H9 (cell line): ENCODE measurements around the gene SMIM32. TPM values are rescaled to one million over a fixed set of nuclear protein-coding genes. Genes with fewer than 3 reads are reported as not detected.

Experiments used
- DNase-seq: peaks from one replicate; pipeline ENCODE4 v3.0.0-alpha.2; 2017
- H2AFZ ChIP-seq: one replicate; pipeline ENCODE4 v1.6.1; 2013; ENCODE audit warnings: mild to moderate bottlenecking, low read length, control low read depth, moderate library complexity
- H2AK5ac ChIP-seq: 2 replicates; pipeline ENCODE4 v1.6.1; 2013; ENCODE audit warnings: low read length, control low read depth, mixed read lengths; ENCODE audit not compliant: insufficient read length
- H2BK120ac ChIP-seq: one replicate; pipeline ENCODE4 v1.6.1; 2013; ENCODE audit warnings: low read depth, mild to moderate bottlenecking, low read length, control low read depth, inconsistent platforms; ENCODE audit not compliant: poor library complexity, severe bottlenecking
- H2BK12ac ChIP-seq: 2 replicates; pipeline ENCODE4 v1.6.1; 2013; ENCODE audit warnings: low read length, control low read depth, mixed read lengths, low read depth; ENCODE audit not compliant: insufficient read length
- H2BK15ac ChIP-seq: 2 replicates; pipeline ENCODE4 v1.6.1; 2013; ENCODE audit warnings: low read depth, low read length, control low read depth
- H2BK20ac ChIP-seq: one replicate; pipeline ENCODE4 v1.6.1; 2013; ENCODE audit warnings: low read depth, mild to moderate bottlenecking, low read length, control low read depth, inconsistent platforms; ENCODE audit not compliant: poor library complexity, severe bottlenecking
- H2BK5ac ChIP-seq: 2 replicates; pipeline ENCODE4 v1.6.1; 2013; ENCODE audit warnings: low read length, control low read depth, mixed read lengths; ENCODE audit not compliant: insufficient read length
- H3K14ac ChIP-seq: 2 replicates; pipeline ENCODE4 v1.6.1; 2013; ENCODE audit warnings: low read length, control low read depth; ENCODE audit not compliant: insufficient read depth
- H3K18ac ChIP-seq: 2 replicates; pipeline ENCODE4 v1.6.1; 2013; ENCODE audit warnings: low read depth, mild to moderate bottlenecking, mixed read lengths, low read length, control low read depth; ENCODE audit not compliant: insufficient read length
- H3K23ac ChIP-seq: 2 replicates; pipeline ENCODE4 v1.6.1; 2013; ENCODE audit warnings: low read length, control low read depth, mixed read lengths, low read depth; ENCODE audit not compliant: insufficient read length
- H3K23me2 ChIP-seq: 2 replicates; pipeline ENCODE4 v1.6.1; 2013; ENCODE audit warnings: low read depth, mild to moderate bottlenecking, mixed read lengths, low read length, control low read depth; ENCODE audit not compliant: insufficient read length, poor library complexity, severe bottlenecking
- H3K27ac ChIP-seq: 2 replicates; pipeline ENCODE4 v1.5.1; 2013; ENCODE audit warnings: low read length, control low read depth, mixed read lengths, low read depth; ENCODE audit not compliant: insufficient read length
- H3K27me3 ChIP-seq: 2 replicates; pipeline ENCODE4 v1.6.1; 2013; ENCODE audit warnings: low read length, control low read depth, inconsistent platforms; ENCODE audit not compliant: insufficient read depth
- H3K4ac ChIP-seq: 2 replicates; pipeline ENCODE4 v1.6.1; 2013; ENCODE audit warnings: low read depth, mild to moderate bottlenecking, control low read depth, inconsistent platforms, low read length, moderate library complexity
- H3K4me1 ChIP-seq: 2 replicates; pipeline ENCODE4 v1.6.1; 2013; ENCODE audit warnings: low read length, control low read depth, inconsistent platforms; ENCODE audit not compliant: insufficient read depth
- H3K4me2 ChIP-seq: 2 replicates; pipeline ENCODE4 v1.6.1; 2013; ENCODE audit warnings: low read length, control low read depth, mixed read lengths; ENCODE audit not compliant: insufficient read length, insufficient read depth
- H3K56ac ChIP-seq: 2 replicates; pipeline ENCODE4 v1.6.1; 2013; ENCODE audit warnings: low read depth, mild to moderate bottlenecking, mixed read lengths, low read length, control low read depth; ENCODE audit not compliant: insufficient read length
- H3K79me1 ChIP-seq: 2 replicates; pipeline ENCODE4 v1.6.1; 2013; ENCODE audit warnings: low read depth, mild to moderate bottlenecking, moderate library complexity, low read length, control low read depth, inconsistent platforms; ENCODE audit not compliant: insufficient read depth, poor library complexity, severe bottlenecking
- H3K79me2 ChIP-seq: 2 replicates; pipeline ENCODE4 v1.6.1; 2013; ENCODE audit warnings: low read length, control low read depth, inconsistent platforms; ENCODE audit not compliant: insufficient read depth
- H3K9ac ChIP-seq: 2 replicates; pipeline ENCODE4 v1.6.1; 2013; ENCODE audit warnings: low read length, control low read depth, mixed read lengths; ENCODE audit not compliant: insufficient read length; ENCODE audit errors: extremely low read depth
- H3K9me3 ChIP-seq: one replicate; pipeline ENCODE4 v1.6.1; 2013; ENCODE audit warnings: low read depth, low read length, inconsistent platforms; ENCODE audit not compliant: control insufficient read depth
- H3T11ph ChIP-seq: one replicate; pipeline ENCODE4 v1.6.1; 2013; ENCODE audit warnings: mild to moderate bottlenecking, low read length, control low read depth, inconsistent platforms
- H4K20me1 ChIP-seq: one replicate; pipeline ENCODE4 v1.6.1; 2013; ENCODE audit not compliant: control insufficient read depth, insufficient read length, insufficient read depth
- H4K5ac ChIP-seq: 2 replicates; pipeline ENCODE4 v1.6.1; 2013; ENCODE audit warnings: low read depth, mild to moderate bottlenecking, mixed read lengths, low read length, control low read depth; ENCODE audit not compliant: insufficient read length
- H4K8ac ChIP-seq: replicated peaks from 2 replicates; pipeline ENCODE4 v1.6.1; 2013; ENCODE audit warnings: low read length, control low read depth, mixed read lengths, low read depth; ENCODE audit not compliant: insufficient read length
- H4K91ac ChIP-seq: 2 replicates; pipeline ENCODE4 v1.6.1; 2013; ENCODE audit warnings: low read depth, mild to moderate bottlenecking, moderate library complexity, mixed read lengths, low read length, control low read depth; ENCODE audit not compliant: insufficient read length
- H3K27ac Mint-ChIP-seq, 3 experiments: 2 replicates in 2 of 3; 3 replicates in 1 of 3; pipeline ENCODE4 v1.8.0; 2020 to 2021; ENCODE audit warnings: mixed read lengths in 3 of 3, mild to moderate bottlenecking in 1 of 3, moderate library complexity in 1 of 3
- H3K27me3 Mint-ChIP-seq: 2 replicates; pipeline ENCODE4 v1.8.0; 2021; ENCODE audit warnings: low read depth, mild to moderate bottlenecking, moderate library complexity, mixed read lengths
- H3K36me3 Mint-ChIP-seq, 3 experiments: 2 replicates in 2 of 3; 3 replicates in 1 of 3; pipeline ENCODE4 v1.8.0; 2020 to 2021; ENCODE audit warnings: low read depth in 3 of 3, mixed read lengths in 3 of 3; ENCODE audit not compliant: insufficient read depth in 1 of 3
- H3K4me1 Mint-ChIP-seq, 2 experiments: 2 replicates each; pipeline ENCODE4 v1.8.0; 2020; ENCODE audit warnings: mixed read lengths in 2 of 2
- H3K4me3 Mint-ChIP-seq, 2 experiments: 2 replicates in 1 of 2; 3 replicates in 1 of 2; pipeline ENCODE4 v1.8.0; 2020 to 2021; ENCODE audit warnings: mild to moderate bottlenecking in 2 of 2, mixed read lengths in 2 of 2, moderate library complexity in 1 of 2
- H3K9me3 Mint-ChIP-seq, 2 experiments: 2 replicates in 1 of 2; 3 replicates in 1 of 2; pipeline ENCODE4 v1.8.0; 2020; ENCODE audit warnings: mild to moderate bottlenecking in 2 of 2, mixed read lengths in 2 of 2, moderate library complexity in 1 of 2
- WGBS: extraction: QIAGEN DNeasy Blood & Tissue Kit; methylation state at CpG from one replicate; pipeline ENCODE4 v1.1.7; 2013; ENCODE audit warnings: missing lambda C conversion rate, low lambda C conversion rate, mixed read lengths; ENCODE audit not compliant: insufficient read length; ENCODE audit errors: extremely low coverage; 5-methylcytosine and 5-hydroxymethylcytosine counted together
- total RNA-seq: library from RNA; stranded (reverse); gene quantifications from 2 replicates; pipeline ENCODE4 v1.2.1, GENCODE V29; 2021
- TF ChIP-seq, protein P1 (sequence below): fragments of 200-600 bp; sonication (generic); conservative IDR thresholded peaks from 3 replicates; pipeline ENCODE4 v1.8.0; 2021; ENCODE audit warnings: antibody characterized with exemption, mild to moderate bottlenecking

The SMIM32 gene
- total RNA-seq, 1 experiment from 2014 or later: not detected

DNA sequence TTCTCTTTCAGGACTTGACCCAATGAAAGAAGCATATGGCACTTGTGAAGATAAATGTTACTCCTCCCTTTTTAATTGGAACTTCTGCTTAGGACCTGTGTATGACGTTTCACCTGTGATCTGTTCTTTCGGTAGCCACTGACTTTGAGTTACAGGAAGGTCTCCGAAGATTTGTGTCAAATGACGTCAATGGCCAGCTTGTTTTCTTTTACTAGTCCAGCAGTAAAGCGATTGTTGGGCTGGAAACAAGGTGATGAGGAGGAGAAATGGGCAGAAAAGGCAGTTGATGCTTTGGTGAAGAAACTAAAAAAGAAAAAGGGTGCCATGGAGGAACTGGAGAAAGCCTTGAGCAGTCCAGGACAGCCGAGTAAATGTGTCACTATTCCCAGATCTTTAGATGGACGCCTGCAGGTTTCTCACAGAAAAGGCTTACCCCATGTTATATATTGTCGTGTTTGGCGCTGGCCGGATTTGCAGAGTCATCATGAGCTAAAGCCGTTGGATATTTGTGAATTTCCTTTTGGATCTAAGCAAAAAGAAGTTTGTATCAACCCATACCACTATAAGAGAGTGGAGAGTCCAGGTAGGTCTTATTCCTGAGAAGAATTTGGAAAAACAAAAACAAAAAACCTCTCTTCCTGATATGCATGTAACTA lies 39.3 kb downstream of the SMIM32 start:
- Histone ChIP-seq H3K56ac (no peak overlapping the region), H3K27me3 (no peaks in the 10 kb centered on the region), H3K9me3 (no peaks in the 10 kb centered on the region), H3K18ac (no peak overlapping the region), H4K8ac (no peak overlapping the region), H2BK15ac (no peak overlapping the region), H3K14ac (no peak overlapping the region), H3K23me2 (no peaks in the 10 kb centered on the region), H3K9ac (no peak overlapping the region), H3K79me2 (peaks cover 1% of the 10 kb centered on the region; the same call in 1 of the 2 replicates), H2BK12ac (no peak overlapping the region), H2AK5ac (no peak overlapping the region), H3K4ac (no peak overlapping the region), H3K27ac (no peak overlapping the region), H3K4me1 (no peaks in the 10 kb centered on the region), H2AFZ (no peak overlapping the region), H3K23ac (no peak overlapping the region), H3T11ph (no peak overlapping the region), H3K79me1 (peaks cover 7% of the 10 kb centered on the region), H4K5ac (no peak overlapping the region), H4K20me1 (no peaks in the 10 kb centered on the region), H2BK20ac (no peak overlapping the region), H3K4me2 (no peak overlapping the region), H2BK5ac (no peak overlapping the region), H4K91ac (no peak overlapping the region), H2BK120ac (no peak overlapping the region)
- peaks cover 14% of the 10 kb centered on the region in 2 experiments for H3K4me1 Mint-ChIP-seq
- peak overlapping the region in 2 of 3 experiments; percentile 15 to 64; a peak in 3 of 7 replicates for H3K27ac Mint-ChIP-seq
- no peak for DNase-seq
- no CpG with 5 or more reads among the region's 11 CpGs for WGBS
- TF ChIP-seq, protein P1, sequence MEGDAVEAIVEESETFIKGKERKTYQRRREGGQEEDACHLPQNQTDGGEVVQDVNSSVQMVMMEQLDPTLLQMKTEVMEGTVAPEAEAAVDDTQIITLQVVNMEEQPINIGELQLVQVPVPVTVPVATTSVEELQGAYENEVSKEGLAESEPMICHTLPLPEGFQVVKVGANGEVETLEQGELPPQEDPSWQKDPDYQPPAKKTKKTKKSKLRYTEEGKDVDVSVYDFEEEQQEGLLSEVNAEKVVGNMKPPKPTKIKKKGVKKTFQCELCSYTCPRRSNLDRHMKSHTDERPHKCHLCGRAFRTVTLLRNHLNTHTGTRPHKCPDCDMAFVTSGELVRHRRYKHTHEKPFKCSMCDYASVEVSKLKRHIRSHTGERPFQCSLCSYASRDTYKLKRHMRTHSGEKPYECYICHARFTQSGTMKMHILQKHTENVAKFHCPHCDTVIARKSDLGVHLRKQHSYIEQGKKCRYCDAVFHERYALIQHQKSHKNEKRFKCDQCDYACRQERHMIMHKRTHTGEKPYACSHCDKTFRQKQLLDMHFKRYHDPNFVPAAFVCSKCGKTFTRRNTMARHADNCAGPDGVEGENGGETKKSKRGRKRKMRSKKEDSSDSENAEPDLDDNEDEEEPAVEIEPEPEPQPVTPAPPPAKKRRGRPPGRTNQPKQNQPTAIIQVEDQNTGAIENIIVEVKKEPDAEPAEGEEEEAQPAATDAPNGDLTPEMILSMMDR: no peak
- peaks cover 37 to 52% (median 51%) of the 10 kb centered on the region in 3 experiments for H3K36me3 Mint-ChIP-seq
- no peaks in the 10 kb centered on the region for H3K27me3 Mint-ChIP-seq
- no peak overlapping the region for H3K4me3 Mint-ChIP-seq
- peaks cover 3 to 4% of the 10 kb centered on the region in 2 experiments; a peak in 3 of 5 replicates for H3K9me3 Mint-ChIP-seq
